HuH-7 (cell line): ENCODE data around the gene CDYL2.

ENCODE experiments used
- DNase-seq: peaks from one replicate; pipeline ENCODE4 v3.0.0; 2011; ENCODE audit warnings: low spot score

CDYL2 gene

DNA sequence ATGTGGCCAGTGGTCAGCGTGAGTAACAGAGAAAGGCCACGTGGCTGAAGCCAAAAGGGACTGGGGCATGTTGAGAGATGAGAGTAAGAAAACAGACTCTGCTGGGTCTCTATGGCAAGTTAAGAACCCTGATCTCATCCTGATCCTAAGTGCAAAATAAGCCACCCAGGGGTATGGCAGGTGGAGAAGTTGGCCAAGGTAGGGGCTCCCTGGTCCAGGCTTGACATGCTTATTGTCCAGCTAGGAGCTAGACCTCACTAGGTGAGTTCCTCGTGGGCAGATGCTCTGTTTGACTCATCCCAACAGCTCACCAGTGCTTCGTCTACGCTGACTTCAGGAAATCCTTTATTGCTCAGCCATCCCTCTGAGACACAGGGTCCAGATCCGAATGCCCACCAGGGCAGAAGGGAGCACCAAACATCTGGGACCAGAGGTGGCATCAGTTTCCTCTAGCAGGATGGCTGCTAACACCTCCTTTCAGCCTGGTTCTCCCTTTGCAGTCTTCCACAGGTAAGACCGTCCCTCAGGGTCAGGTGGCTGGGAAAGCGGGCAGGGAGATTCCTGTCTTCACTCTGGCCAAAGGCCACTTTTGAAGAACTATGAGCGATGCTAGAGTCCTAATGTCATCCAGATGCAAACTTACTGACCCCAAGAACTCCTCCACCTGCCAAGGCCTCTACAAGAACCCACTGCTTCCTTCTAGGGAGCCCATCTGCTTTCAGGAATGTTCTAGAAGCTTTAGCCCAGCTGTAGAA, 99.5 kb downstream of the CDYL2 start:
- no peak for DNase-seq

GRCh38 chr16:80703131-80704071, 101.0 kb downstream of the CDYL2 start:
- no peak for DNase-seq

- no peak for DNase-seq
Measured at GRCh38 chr16:80702696-80703095, 101.7 kb downstream of the CDYL2 start.

GRCh38 chr16:80700558-80700957, 103.8 kb downstream of the CDYL2 start:
- no peak for DNase-seq

- DNase-seq, result no peak
Measured at GRCh38 chr16:80695020-80695419, 109.4 kb downstream of the CDYL2 start.

DNA sequence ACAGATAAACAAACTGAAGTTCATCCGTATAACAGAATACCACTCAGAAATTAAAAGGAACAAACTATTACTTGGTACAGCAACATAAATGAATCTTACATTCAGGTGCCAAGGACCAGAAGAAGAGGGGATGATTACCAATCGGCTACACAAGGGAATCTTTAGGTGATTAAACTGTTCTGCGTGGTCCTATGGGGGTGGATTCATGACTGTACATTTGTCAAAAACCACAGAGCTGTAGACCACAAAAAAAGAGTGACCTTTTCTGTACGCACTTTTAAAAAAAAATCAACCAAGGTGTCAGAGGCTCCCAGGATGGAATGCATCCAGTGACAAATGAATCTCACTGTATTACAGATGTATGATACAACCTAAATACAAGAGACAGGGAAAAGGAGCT, 110.8 kb downstream of the CDYL2 start:
- no peak for DNase-seq

DNA sequence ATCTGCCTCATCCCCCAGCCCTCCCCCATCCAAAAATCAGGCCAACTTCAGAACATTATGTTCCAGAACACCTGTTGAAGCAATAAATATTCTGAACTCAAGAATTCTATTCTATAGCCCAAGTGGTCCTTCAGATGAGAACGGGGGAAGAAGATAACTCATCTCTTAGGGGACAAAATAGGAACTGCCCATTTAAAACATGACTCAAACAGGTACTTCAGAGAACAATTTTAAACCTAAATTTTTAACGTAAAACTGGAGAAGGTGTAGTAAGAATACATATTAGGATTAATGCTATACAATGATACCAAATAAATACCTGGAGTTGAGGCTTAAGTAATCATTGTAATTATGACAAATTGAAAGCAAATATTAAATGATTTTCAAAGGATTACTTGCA, 112.1 kb downstream of the CDYL2 start:
- DNase-seq, result no peak

DNA sequence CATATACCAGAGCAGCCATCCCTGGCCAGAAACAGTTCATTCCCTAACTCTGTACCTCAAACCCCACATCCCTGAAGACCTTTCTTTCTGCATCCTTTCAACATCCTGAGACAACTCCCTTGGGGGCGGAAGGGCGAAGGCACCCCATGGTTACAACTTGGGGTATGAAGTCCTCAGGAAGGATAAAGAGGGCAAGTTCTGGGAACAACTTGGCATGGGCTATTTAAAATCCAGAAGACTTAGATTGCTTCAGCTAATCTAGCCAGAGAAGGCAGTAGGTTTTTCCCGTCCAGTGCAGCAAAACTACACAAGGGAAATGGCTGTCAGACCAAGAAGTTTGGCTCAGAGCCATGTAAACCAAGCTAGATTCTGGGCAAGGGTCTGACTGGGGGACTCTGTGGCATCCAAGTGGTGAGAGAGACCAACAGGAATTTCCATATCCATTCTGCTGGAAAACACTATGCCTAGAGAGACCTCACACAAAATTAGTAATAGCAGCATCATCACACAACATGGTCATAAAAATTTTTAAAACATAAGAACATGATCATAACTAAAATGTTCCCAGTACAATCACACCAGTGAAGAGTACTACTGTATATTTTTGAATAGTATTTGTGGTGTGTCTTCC, 113.2 kb downstream of the CDYL2 start:
- no peak for DNase-seq

- DNase-seq, result no peak
Measured at GRCh38 chr16:80689487-80689886, 114.9 kb downstream of the CDYL2 start.

- no peak for DNase-seq
Measured at GRCh38 chr16:80687606-80688005, 116.8 kb downstream of the CDYL2 start.

DNA sequence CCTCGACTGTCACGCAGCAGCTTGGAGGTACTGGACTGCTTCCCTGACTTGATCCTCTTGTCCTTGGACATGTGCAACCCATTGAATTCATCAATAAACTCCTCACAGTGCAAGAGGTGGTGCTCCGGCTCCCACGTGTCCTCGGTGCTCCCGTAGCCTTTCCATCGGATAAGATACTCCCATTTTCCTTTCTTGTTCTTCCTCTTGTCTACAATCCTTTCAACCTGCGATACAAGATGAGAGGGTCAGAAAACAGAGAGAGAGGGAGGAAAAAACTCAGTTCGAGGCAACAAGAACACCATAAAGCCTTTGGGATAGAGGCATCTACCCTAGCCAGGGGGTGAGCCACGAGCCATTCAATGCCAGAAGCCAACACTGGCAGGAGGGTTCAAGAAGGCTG, 119.5 kb downstream of the CDYL2 start:
- DNase-seq, result no peak

DNA sequence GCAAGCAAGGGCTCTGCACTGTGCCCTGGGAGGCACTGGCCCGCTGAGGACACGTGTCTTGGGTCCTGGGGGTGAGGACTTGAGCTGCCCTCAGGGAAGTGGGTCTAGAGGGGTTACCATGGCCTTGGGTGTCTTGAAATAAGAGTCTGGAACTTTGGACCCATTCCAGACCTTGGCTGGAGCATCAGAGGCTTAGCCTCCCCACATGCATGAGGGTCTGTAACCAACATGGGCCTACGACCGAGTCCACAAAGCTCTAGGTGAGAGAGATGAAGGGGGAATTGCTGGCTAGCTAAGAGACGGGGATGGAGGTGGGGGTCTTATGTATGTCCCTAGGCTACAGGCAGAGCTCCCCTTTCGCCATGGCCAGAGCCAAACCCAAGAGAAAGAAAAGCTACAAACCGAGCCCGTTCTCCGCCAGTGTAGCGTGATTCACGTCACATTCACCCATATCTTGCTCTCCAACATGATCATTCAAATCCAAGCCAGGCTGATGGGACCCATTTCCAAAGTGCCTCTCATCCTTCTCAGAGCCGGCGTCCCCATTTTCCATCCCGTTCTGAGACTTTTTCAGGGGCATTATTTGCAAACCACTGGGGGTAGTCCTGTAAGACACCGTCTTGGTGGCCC, 120.1 kb downstream of the CDYL2 start:
- no peak for DNase-seq

DNA sequence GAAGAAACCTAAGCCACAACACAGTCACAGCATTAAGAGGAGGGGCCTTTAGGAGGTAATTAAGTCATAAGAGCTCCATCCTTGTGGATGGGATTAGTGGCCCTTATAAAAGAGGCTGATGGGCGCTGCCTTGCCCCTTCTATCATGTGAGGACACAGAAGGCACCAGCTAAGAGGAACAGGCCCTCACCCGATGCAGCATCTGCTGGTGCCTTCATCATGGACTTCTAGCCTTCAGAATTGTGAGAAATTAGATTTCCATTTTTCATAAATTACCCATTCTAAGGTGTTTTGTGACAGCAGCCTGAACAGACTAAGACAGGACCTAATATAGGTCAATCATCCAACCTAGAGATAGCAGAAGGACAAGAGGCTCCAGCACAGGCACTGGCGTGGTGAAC, 120.8 kb downstream of the CDYL2 start:
- no peak for DNase-seq

DNA sequence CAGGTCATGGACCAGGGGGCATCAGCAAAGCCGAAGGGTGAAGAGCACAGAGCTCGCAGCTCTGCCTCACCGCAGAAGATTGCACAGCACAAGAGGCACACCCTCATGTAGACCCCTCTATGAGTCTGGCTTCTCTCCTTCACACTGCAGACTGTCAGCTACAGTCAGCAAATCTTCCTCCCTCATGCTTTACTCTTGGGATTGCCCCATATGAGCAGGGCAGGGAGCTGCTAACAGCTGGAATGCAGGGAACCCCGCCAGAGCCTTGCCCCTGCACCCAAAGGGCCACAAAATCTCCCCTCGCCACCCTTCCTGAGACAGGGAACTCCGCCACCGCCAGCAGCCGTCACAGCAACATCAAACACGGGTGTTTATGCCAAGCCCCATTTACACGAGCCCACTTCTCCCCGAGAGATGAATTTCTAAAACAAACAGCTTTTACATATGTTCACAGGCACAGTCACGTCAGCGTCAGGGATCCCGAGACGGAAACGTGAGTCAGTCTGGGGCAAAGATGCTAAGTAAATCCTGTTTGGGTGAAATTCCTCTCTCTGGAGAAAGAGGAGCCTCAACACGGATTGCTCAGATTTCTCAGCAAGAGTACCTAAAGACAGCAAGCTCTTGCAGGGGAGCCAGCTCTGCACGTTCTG, 121.9 kb downstream of the CDYL2 start:
- no peak for DNase-seq

DNA sequence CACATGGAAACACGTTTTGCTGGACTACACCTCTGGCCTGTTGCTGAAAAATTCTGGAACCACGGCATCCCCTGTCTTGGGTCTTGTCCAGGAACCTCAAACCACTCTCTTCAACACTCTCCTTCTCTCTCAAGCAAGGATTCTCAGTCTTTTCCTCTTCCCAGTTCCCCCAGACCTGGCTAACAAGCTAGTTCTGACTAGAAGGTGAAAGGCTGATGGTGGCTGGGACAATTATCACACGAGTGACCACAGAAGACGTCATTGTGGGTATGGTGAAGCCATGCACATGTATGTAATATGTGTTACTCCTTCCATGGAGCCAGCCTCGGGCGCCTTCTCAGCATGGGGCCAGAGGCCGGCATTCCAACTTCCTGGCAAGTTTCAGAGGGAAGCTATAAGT, 123.0 kb downstream of the CDYL2 start:
- DNase-seq, result no peak

- no peak for DNase-seq
Measured at GRCh38 chr16:80680839-80681238, 123.6 kb downstream of the CDYL2 start.

DNA sequence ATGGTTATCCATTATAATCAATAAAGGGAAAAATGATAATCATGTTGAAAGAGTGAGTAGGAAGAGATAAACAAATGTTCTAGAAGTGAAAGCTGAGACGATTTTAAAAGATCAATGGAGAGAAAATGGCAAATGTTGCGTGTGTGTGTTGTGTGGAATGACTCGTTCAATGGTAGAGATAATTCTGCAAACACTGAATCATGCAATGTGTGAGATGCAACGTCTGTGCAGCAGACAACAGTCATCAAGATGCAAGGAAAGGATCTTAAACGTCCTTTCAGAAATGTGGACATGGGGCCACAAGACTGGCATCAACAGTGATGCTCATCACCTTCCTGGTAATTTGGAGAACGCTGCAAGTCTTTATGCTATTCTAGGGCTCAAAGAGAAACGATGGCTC, 124.4 kb downstream of the CDYL2 start:
- no peak for DNase-seq

GRCh38 chr16:80674884-80675283, 129.5 kb downstream of the CDYL2 start:
- DNase-seq, result no peak

DNA sequence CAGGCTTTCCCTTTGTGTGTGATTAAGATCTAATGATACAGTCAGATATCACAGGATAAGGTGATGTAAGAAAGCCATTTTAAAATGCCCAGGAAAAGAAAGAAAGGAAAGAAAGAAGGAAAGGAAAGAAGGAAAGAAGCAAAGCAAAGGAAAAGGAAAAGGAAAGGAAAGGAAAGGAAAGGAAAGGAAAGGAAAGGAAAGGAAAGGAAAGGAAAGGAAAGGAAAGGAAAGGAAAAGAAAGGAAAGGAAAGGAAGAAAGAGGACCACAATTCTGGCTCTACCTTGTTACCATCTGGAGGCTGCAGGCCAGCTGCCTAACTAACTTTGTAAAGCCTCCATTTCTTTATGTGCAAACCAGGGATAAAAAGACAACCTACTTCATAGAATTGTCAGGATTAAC, 132.0 kb downstream of the CDYL2 start:
- no peak for DNase-seq

GRCh38 chr16:80671281-80671849, 133.0 kb downstream of the CDYL2 start:
- DNase-seq, result no peak

- DNase-seq, result no peak
Measured at GRCh38 chr16:80670170-80670865, 134.1 kb downstream of the CDYL2 start.
